K562 (cell line): ENCODE measurements around the gene ZFAND6. TPM values are rescaled to one million over a fixed set of nuclear protein-coding genes. Genes with fewer than 3 reads are reported as not detected.

ENCODE experiments used
- ATAC-seq: fragments of 200-7000 bp; cut with Tn5 transposase; 3 replicates; pipeline ENCODE4 v1.9.1; 2020; ENCODE audit warnings: moderate library complexity
- BruUV-seq: library from RNA; stranded (reverse); fragments of 400-500 nt; replicated peaks from 2 replicates; lab custom pipeline; 2021; lab: Mats Ljungman, UMichigan
- CTCF ChIA-PET: fragments of 300-600 bp; formaldehyde crosslinking; extraction: SDS; loops from one replicate; lab custom pipeline; 2021; ENCODE audit warnings: low intra/inter-chr PET ratio; lab: Yijun Ruan, JAX
- POLR2A ChIA-PET: fragments of 300-600, 350-650 bp; sonication (Branson Sonifier 250); formaldehyde crosslinking; extraction: SDS; loops from one replicate; lab custom pipeline; 2021; ENCODE audit warnings: antibody characterized with exemption, inconsistent platforms; lab: Yijun Ruan, JAX
- DNase-seq, 4 experiments: peaks; one replicate each; pipeline versions ENCODE4 v3.0.0 to v3.0.0-alpha.2; 2011 to 2018; ENCODE audit warnings: low spot score in 3 of 4, mixed read lengths in 3 of 4; ENCODE audit errors: extremely low read depth in 1 of 4
- FAIRE-seq: peaks from 2 replicates; lab custom pipeline; 2011; peaks lifted over from hg19 to GRCh38; lab: Jason Lieb, UNC
- H2AFZ ChIP-seq: 2 replicates; pipeline ENCODE4 v1.6.0; 2011; ENCODE audit warnings: low read depth, low read length, control low read depth, inconsistent platforms
- H3K27ac ChIP-seq: fragments of 200-600 bp; 3 replicates; pipeline ENCODE4 v1.8.0; 2011; ENCODE audit warnings: low read depth, mild to moderate bottlenecking, control low read depth, inconsistent platforms, low read length, moderate library complexity, mixed read lengths; ENCODE audit errors: extremely low read depth
- H3K27me3 ChIP-seq, 2 experiments: fragments of 300-600 bp in 1 of 2; 2 replicates in 1 of 2; 3 replicates in 1 of 2; pipeline versions ENCODE4 v1.6.0 to v1.8.0; 2011; ENCODE audit warnings: inconsistent platforms in 2 of 2, low read length in 2 of 2, mild to moderate bottlenecking in 1 of 2, mixed read lengths in 1 of 2, moderate library complexity in 1 of 2; ENCODE audit not compliant: control insufficient read depth in 2 of 2, insufficient read depth in 2 of 2
- H3K36me3 ChIP-seq: fragments of 300-600 bp; 3 replicates; pipeline ENCODE4 v1.8.0; 2011; ENCODE audit warnings: mild to moderate bottlenecking, low read length, inconsistent platforms; ENCODE audit not compliant: control insufficient read depth, insufficient read depth
- H3K4me1 ChIP-seq, 2 experiments: fragments of 200-600 bp in 1 of 2; replicated peaks in 1 of 2; 2 replicates in 1 of 2; 3 replicates in 1 of 2; pipeline versions ENCODE4 v1.5.1 to v1.8.0; 2011; ENCODE audit warnings: inconsistent platforms in 2 of 2, low read length in 2 of 2, mild to moderate bottlenecking in 1 of 2, mixed read lengths in 1 of 2, moderate library complexity in 1 of 2; ENCODE audit not compliant: control insufficient read depth in 2 of 2, insufficient read depth in 2 of 2
- H3K4me2 ChIP-seq: 2 replicates; pipeline ENCODE4 v1.6.1; 2011; ENCODE audit warnings: low read length, control low read depth, inconsistent platforms, mixed read lengths; ENCODE audit not compliant: insufficient read depth
- H3K4me3 ChIP-seq: fragments of 200-600 bp; sonication (generic), shearing (Covaris generic); 2 replicates; pipeline ENCODE4 v1.5.1; 2016; ENCODE audit warnings: control low read depth, inconsistent platforms
- H3K79me2 ChIP-seq: fragments of 200-600 bp; 3 replicates; pipeline ENCODE4 v1.8.0; 2011; ENCODE audit warnings: low read length, inconsistent platforms; ENCODE audit not compliant: control insufficient read depth, insufficient read depth
- H3K9ac ChIP-seq, 2 experiments: 2 replicates each; pipeline versions ENCODE4 v1.6.0 to v1.6.1; 2011; ENCODE audit warnings: low read depth in 2 of 2, low read length in 2 of 2, control low read depth in 1 of 2, inconsistent platforms in 1 of 2, mild to moderate bottlenecking in 1 of 2, mixed read lengths in 1 of 2; ENCODE audit not compliant: insufficient read depth in 1 of 2
- H3K9me1 ChIP-seq: one replicate; pipeline ENCODE4 v1.6.0; 2011; ENCODE audit warnings: inconsistent platforms, mild to moderate bottlenecking, low read length, moderate library complexity; ENCODE audit not compliant: control insufficient read depth, insufficient read depth
- H3K9me3 ChIP-seq: replicated peaks from 2 replicates; pipeline ENCODE4 v1.5.1; 2011; ENCODE audit warnings: low read depth, low read length, inconsistent platforms; ENCODE audit not compliant: control insufficient read depth, insufficient read depth
- H4K20me1 ChIP-seq: replicated peaks from 2 replicates; pipeline ENCODE4 v1.6.1; 2011; ENCODE audit warnings: low read length, inconsistent platforms, mixed read lengths; ENCODE audit not compliant: control insufficient read depth, insufficient read depth
- ATF7 ChIP-seq: fragments of 450-650 bp; IDR thresholded peaks from 2 replicates; pipeline ENCODE4 v1.7.1; 2014; ENCODE audit warnings: mild to moderate bottlenecking, moderate library complexity
- CEBPB ChIP-seq: fragments of 450-650 bp; IDR thresholded peaks from 2 replicates; pipeline ENCODE4 v1.6.1; 2016; ENCODE audit warnings: missing genetic modification characterization, missing compliant biosample characterization
- SMAD4 ChIP-seq: fragments of 250-450 bp; sonication (Bioruptor Pico); conservative IDR thresholded peaks from 2 replicates; pipeline ENCODE4 v1.8.0; 2021; ENCODE audit warnings: inconsistent platforms, mild to moderate bottlenecking, moderate library complexity
- SPI1 ChIP-seq: IDR thresholded peaks from 2 replicates; pipeline ENCODE4 v1.6.1; 2011; ENCODE audit warnings: low read depth, low read length, control low read depth, borderline replicate concordance
- ZBTB12 ChIP-seq: fragments of 250-450 bp; sonication (Bioruptor Pico); IDR thresholded peaks from 2 replicates; pipeline ENCODE4 v1.4.0; 2020
- ZNF174 ChIP-seq: fragments of 250-450 bp; sonication (Bioruptor Pico); IDR thresholded peaks from 2 replicates; pipeline ENCODE4 v1.4.0; 2020; ENCODE audit warnings: mild to moderate bottlenecking
- ZNF316 ChIP-seq: fragments of 450-650 bp; IDR thresholded peaks from 2 replicates; pipeline ENCODE4 v1.6.1; 2016
- ZNF76 ChIP-seq: fragments of 250-450 bp; sonication (Bioruptor Pico); IDR thresholded peaks from 2 replicates; pipeline ENCODE4 v1.4.0; 2020; ENCODE audit warnings: mild to moderate bottlenecking, moderate library complexity, borderline replicate concordance
- WGBS: fragments of 100-300 bp; shearing (Covaris generic); methylation state at CpG from one replicate; pipeline ENCODE4 v1.1.6; 2016; ENCODE audit warnings: low coverage, mixed read lengths; ENCODE audit not compliant: insufficient coverage; ENCODE audit errors: missing lambda C conversion rate; 5-methylcytosine and 5-hydroxymethylcytosine counted together
- in situ Hi-C: fragments of 300-500 bp; cut with MboI; formaldehyde crosslinking; loops from 4 replicates; pipeline ENCODE4 v1.15.0; 2018; ENCODE audit warnings: inconsistent platforms, mixed read lengths
- intact Hi-C: fragments of 100-400 bp; cut with micrococcal nuclease; formaldehyde crosslinking; loops from 2 replicates; pipeline ENCODE4 v1.14.2; 2022
- polyA plus RNA-seq, 8 experiments: library from polyadenylated mRNA; depleted of rRNA in 4 of 8; stranded (reverse) in 5 of 8; unstranded in 3 of 8; fragments of >200 nt; fragmentation: Nextera tagmentation in 2 of 8; fragmentation: Illumina TruSeq in 1 of 8; extraction: Ambion mirVana in 2 of 8; extraction: Trizol in 1 of 8; gene quantifications; 2 replicates each; pipeline versions ENCODE4 v1.2.1 to v1.2.3, GENCODE V29; 2011 to 2014; ENCODE audit warnings: inconsistent platforms in 1 of 8, missing spikeins in 1 of 8
- total RNA-seq, 7 experiments: library from RNA; depleted of rRNA in 6 of 7; stranded (reverse); fragments of >200 nt in 6 of 7; fragmentation: Illumina TruSeq in 2 of 7; extraction: Trizol in 2 of 7; gene quantifications; 2 replicates each; pipeline versions ENCODE4 v1.2.1 to v1.2.3, GENCODE V29; 2011 to 2021; ENCODE audit warnings: low replicate concordance in 1 of 7
- TF ChIP-seq, protein P1 (sequence below), 2 experiments: fragments of 450-650 bp in 1 of 2; sonication (generic) in 1 of 2; formaldehyde crosslinking in 1 of 2; IDR thresholded peaks in 1 of 2; conservative IDR thresholded peaks in 1 of 2; 2 replicates each; pipeline versions ENCODE4 v1.6.1 to v1.8.1; 2016 to 2023; ENCODE audit warnings: mild to moderate bottlenecking in 2 of 2, moderate library complexity in 2 of 2, inconsistent platforms in 1 of 2, missing genetic modification reagents in 1 of 2

The ZFAND6 gene
- total and polyA plus RNA-seq, 9 of the 15 experiments (the other 6 are each of a cell fraction or from before 2014, with no cell fraction given) = 53.9 to 206 (median 88.9) TPM

DNA sequence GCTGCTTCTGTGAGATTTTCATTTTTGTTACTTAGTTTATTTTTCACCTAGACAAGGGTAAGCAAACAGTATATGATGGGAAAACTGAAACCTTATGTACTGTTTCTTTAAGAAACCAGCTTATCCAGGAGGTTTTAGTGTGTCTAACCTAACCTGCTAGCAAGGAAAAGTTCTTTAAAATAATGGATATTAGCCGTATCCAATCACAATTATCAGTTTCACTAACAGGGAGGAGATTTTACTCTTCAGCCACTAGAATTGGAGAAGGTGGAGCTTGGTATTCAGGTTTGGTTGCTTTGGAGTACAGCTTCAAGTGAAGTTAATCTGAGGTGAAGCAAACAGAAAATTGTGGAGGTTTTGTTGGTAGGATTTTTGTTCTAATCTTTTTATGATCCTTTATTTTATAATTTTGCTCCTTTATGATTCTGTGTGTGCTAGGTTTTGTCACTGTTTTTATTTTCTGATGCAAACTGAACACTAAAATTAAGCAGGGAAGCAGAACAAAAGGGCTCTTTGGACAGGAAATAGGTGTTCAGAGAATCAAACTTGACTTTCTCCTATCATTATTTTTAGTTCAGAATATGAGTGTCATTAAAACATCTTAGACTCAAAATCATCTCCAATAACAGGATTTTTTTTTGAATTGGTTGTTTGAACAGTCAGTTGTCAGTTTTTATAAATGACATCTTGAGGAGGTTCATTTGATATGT is 13.0 kb downstream of the ZFAND6 start (continued):
- TF ChIP-seq SMAD4 (CRISPR knock-in tag) = no peak
- TF ChIP-seq ZNF174 (CRISPR knock-in tag) = no peak
- TF ChIP-seq, all 486 proteins: peak for 29

DNA sequence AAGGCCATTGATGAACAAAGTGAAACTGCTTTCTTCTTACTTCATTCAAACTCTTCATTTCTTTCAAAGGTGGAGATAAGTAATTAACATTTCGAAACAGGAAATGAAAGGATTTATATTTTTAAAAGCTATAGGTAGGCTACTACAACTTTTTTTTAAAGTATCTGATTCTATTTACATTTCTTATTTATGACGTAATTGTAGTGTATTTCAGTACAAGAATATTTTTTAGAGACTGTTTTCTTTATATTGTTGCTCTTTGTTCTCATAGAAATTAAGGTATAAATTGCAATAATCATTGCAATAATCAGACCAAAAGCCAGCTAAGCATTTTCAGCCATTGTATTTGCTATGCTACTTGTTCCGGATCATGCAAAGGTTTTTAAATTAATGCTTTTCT is 13.7 kb downstream of the ZFAND6 start:
- BruUV-seq = no TSS peak
- H3K4me2 ChIP-seq = no peak overlapping the region
- ChIA-PET CTCF (no interaction called here), POLR2A (interaction anchor here (1.2 to 4.2 kb wide), 4 partner anchors 10 to 14 kb away, joined by 3 to 27 read pairs (median 12); partner anchors contain the start of gene ZFAND6)
- no peaks in the 10 kb centered on the region for H4K20me1 ChIP-seq
- H3K9me3 ChIP-seq = no peaks in the 10 kb centered on the region
- whole genome bisulfite sequencing = 19% methylated on average over 3 of the region's 3 CpGs
- no peak for TF ChIP-seq ZNF76 (CRISPR knock-in tag)
- no peak for TF ChIP-seq SPI1
- peak; percentile 55; the same call in 1 of the 2 replicates for TF ChIP-seq ZNF316
- TF ChIP-seq ZBTB12 = no peak
- TF ChIP-seq ATF7 = peak; percentile 72; the same call in 1 of the 2 replicates
- TF ChIP-seq CEBPB (tag) = peak; percentile 36
- TF ChIP-seq, protein P1, sequence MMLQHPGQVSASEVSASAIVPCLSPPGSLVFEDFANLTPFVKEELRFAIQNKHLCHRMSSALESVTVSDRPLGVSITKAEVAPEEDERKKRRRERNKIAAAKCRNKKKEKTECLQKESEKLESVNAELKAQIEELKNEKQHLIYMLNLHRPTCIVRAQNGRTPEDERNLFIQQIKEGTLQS (IDR thresholded peaks at IDR 0.05) = peak; percentile 59
- TF ChIP-seq, protein P1 (CRISPR knock-in tag; conservative IDR thresholded peaks at IDR 0.05) = no peak
- H3K9ac ChIP-seq = peak overlapping the region in 1 of 2 experiments; percentile 63; a peak in 2 of 4 replicates
- ATAC-seq = no peak
- FAIRE-seq = no peak
- no peaks in the 10 kb centered on the region for H3K27me3 ChIP-seq
- H3K9me1 ChIP-seq = no peaks in the 10 kb centered on the region
- intact Hi-C loops (no loop called here), in situ Hi-C loops (no loop called here)
- H2AFZ ChIP-seq = no peak overlapping the region
- H3K4me1 ChIP-seq = peaks cover 8 to 15% of the 10 kb centered on the region in 2 experiments; a peak in 4 of 5 replicates
- peaks cover 8% of the 10 kb centered on the region; the same call in 2 of the 3 replicates for H3K36me3 ChIP-seq
- DNase-seq = no peak
- H3K4me3 ChIP-seq = peak overlapping the region; percentile 42; the same call in 1 of the 2 replicates
- no peak overlapping the region for H3K27ac ChIP-seq
- peaks cover 98% of the 10 kb centered on the region for H3K79me2 ChIP-seq
